Stromal cell of bone marrow (primary cell): ENCODE measurements around the gene EMC9.

Experiments
- DNase-seq: peaks from one replicate; pipeline ENCODE4 v3.0.0-alpha.2; 2012; ENCODE audit warnings: low read depth

EMC9 gene

DNA sequence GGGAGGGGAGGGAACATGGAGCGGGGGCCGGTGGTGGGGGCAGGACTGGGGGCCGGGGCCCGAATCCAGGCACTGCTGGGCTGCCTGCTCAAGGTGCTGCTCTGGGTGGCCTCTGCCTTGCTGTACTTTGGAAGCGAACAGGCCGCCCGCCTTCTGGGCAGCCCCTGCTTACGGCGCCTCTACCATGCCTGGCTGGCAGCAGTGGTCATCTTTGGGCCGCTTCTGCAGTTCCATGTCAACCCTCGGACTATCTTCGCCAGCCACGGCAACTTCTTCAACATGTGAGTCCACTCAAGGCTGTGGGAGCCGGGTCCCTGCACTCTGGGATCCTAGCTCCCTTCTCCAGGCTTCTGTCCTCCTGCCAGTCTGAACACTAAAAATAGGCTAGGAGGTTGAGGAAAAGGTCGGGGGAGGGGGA is 9.8 kb downstream of the EMC9 start:
- no peak for DNase-seq

- no peak for DNase-seq
Observed at GRCh38 chr14:24130717-24131548, 10.5 kb downstream of the EMC9 start.

- DNase-seq = no peak
Observed at GRCh38 chr14:24130380-24130716, 11.0 kb downstream of the EMC9 start, which contains the start of gene FITM1. TSS of gene FITM1 (plus strand) at chr14:24130659. CDS start at chr14:24131564, 905 bp downstream.

- DNase-seq = no peak
Observed at GRCh38 chr14:24129410-24129998, 11.9 kb downstream of the EMC9 start.

GRCh38 chr14:24127673-24128072 is 13.7 kb downstream of the EMC9 start:
- DNase-seq = no peak

DNA sequence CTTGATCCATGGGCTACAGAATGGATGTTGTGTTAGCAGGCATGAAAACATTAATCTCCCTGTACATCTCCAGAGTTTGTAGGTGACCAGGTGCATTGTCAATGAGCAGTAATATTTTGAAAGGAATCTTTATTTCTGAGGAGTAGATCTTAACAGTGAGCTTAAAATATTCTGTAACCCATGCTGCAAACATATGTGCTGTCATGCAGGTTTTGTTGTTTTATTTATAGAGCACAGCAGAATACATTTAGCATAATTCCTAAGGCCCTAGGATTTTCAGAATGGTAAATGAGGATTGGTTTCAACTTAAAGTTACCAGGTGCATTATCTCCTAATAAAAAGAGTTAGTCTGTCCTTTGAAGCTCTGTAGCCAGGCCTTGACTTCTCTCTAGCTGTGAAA is 14.5 kb downstream of the EMC9 start:
- no peak for DNase-seq

DNA sequence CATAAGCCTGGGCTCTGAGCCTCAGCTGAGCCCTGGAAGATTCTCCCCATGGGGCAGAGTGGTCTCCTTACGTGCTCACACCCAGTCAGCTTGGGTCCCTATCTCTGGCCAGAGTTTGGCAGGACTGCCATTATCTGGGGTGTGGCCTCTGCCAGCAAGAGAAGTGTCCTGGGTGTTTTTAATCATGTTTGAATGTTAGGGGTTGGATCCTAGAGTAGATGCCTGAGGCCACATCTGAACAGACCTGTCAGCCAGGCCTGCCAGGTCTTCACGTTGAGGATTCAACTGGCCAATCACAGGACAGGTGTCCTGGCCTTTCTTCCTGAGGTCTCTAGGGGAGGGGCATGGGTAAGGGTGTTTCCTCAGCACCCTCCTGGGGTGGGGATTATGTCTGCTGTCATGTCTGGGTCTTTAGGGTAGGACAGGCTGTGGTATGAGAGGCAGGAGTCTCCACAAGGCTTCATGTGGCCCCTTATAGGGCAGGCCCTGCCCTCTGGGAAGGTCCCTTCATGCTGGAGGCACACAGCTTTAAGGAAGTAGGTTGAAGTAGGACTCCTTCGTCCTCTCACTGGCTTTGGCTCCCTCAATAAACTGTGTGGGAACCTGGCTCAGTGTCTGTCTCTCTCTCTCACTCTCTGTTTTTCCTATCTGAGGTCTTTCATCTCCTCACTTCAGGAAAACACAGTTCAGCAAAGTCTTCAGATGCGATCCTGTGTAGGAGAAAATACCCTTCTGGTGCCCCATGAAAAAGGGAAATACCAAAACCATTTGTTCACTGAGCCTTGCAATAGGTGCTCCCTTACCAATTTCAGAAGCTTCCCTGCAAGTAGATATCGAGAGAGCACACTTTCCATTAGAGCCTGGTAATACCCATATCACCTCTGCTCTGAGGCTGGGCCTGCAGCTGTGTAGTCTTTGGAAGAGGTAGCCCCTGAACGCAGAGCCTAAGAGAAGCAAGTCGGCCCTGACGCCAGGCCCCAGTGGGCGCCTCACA is 17.7 kb downstream of the EMC9 start:
- no peak for DNase-seq

DNA sequence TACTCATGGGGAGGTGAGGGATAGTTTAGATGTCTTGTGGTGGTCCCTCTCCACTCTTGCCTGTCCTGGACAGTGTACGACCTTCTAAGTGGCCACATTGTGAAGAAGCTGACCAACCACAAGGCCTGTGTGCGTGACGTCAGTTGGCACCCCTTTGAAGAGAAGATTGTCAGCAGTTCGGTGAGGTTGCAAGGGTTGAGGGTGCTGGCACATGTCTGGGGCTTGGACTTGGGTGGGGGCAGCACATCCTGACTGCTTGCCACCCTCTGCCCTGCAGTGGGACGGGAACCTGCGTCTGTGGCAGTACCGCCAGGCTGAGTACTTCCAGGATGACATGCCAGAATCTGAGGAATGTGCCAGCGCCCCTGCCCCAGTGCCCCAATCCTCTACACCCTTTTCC is 18.5 kb downstream of the EMC9 start:
- no peak for DNase-seq

DNA sequence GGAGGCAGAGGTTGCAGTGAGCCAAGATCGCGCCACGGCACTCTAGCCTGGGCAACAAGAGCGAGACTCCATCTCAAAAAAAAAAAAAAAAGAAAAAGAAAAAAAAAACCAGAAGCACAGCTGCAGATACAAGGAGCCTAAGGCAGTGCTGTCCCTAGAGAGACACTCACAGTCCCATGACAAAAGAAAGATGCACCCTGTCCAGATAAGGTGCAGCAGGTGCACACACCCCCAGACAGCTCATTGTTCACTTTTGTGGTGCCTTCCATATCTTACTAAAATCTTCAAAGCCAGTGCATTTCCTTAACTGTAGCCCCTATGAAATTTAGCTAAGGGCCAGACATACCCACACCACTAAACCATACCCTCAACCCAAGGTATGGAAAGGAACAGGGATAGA is 19.0 kb downstream of the EMC9 start:
- DNase-seq = no peak

DNA sequence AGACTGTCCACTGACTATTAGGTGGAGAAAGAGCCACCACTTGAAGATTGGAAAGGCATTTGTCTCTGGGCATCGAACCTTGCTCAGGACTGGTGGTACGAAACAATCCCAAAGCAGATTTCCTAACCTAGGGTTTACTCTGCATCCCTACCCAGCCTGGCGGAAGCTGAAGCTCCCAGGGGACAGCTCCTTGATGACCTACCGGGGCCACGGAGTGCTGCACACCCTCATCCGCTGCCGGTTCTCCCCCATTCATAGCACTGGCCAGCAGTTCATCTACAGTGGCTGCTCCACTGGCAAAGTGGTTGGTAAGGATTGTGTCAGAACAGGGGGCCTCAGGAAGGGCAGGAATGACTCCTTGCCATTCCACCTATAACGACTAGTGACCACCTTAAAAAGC is 20.2 kb downstream of the EMC9 start:
- DNase-seq = no peak

DNA sequence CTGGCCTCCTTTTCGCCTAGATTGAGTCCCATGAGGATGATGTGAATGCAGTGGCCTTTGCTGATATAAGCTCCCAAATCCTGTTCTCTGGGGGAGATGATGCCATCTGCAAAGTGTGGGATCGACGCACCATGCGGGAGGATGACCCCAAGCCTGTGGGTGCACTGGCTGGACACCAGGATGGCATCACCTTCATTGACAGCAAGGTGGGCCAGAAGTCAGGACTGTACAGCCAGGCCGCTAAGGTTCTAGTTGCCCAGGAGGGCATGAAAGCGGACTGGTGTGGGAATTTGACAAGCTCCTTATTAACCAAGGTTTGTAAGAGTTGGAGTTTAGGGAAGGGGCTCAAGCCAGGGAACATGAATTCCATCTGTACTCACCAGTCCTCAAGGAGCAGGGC is 21.7 kb downstream of the EMC9 start:
- DNase-seq = no peak

DNA sequence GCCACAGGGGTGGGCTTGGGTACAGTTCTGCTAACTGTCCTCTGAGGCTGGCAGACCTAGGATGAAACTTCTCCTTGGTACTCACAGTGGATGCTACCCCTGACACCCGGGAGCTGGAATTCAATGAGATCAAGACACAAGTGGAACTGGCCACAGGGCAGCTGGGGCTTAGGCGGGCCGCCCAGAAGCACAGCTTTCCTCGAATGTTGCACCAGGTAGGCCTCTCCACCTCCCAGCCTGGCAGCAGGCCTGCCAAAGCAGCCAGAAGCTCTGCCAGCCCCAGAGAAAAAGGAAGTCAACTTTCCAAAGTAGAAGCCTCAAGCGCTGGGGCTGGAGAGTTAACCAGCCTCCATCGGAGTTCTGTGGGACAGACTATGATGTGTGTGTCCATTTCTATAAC is 24.2 kb downstream of the EMC9 start:
- DNase-seq = no peak

DNA sequence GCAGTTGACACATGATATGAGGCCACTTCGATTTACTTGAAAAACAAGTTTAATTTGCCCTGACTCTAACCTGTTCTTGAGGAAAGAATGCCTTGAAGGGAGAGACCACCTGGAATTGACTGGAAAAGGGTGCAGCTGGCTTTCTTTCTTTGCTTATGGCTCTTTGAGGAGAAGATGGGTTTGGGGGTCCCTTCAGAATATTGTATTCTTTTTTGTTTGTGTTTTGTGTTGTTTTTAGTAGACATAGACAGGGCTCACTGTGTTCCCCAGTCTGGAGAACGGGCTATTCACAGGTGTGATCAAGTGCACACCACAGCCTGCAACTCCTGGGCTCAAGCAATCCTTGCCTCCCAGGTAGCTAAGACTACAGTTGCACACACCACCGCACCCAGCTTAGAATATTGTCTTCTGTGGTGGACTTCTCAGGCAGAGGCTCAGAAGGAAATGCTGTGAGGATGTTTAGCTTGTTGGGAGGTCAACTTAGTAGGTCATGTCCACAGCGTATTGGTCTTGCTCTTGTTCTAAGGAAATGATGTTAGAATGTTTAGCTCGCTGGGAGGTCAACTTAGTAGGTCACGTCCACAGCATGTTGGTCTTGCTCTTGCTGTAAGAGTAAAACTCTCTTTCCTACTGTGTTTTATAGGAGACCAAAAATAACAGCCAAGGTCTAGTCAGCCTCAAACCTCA is 25.1 kb downstream of the EMC9 start:
- DNase-seq = no peak

GRCh38 chr14:24115422-24116127 is 25.8 kb downstream of the EMC9 start:
- no peak for DNase-seq

GRCh38 chr14:24114532-24115421 is 26.6 kb downstream of the EMC9 start, which contains the start of the genes DCAF11 and NRL:
TSS of gene DCAF11 (plus strand) at chr14:24114777. CDS start at chr14:24115595, 818 bp downstream.
TSS of gene NRL (minus strand) at chr14:24114949. CDS start at chr14:24082848, 32,101 bp downstream.
- peak; percentile 99 for DNase-seq

DNA sequence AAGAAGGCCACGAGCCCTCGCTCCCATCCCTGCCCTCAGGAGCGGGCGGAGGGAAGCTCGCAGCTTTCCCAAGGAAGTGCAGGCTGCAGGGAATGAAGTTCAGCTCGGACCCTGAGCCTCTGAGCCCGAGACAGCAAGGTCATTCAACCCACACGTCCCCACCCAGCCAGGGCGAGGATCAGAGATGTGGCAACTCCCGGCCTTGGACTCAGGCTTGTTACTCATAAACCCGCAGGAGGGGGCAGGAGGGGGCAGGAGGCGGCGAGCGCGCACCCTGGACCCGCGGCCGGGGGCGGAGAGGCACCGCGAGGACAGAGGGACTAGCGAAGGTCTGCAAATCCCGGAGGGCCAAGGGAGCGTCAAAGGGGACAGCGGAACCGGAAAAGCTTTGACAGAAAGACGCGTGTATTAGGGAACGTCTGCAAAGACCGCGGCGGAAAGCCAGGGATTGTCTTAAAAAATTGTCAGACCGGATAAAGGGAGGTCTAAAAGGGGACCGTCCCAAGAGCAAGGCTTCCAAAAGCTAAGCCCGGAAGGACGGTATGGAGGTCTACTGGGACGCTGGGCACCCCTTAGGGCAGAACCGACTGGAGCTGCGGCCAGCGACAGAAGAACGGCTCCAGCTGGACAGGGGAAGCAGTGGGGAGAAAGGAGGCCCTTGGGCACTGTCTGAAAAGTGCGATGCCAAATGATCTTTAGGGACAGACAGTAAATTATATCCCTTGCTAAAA is 27.4 kb downstream of the EMC9 start:
- peak; percentile 81 for DNase-seq

DNA sequence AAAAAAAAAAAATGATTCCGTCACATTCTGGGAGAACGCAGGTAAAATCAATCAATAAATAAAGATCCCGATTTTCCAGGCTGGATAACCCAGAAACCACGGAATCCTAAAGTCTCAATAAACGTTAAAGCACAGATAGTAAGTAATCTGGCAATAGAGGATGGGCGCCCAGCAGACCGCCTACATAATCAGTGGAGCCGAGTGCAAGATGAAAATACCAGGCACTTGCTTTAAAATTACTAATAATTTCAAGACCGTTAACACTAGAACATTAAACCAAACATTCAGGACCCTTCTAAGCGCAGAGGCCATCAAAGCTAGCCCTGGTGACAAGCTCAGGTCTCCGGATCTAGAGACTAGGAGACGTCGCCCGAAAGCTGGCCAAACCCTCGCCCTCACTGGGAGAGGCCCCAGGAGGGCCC is 28.0 kb downstream of the EMC9 start:
- no peak for DNase-seq

DNA sequence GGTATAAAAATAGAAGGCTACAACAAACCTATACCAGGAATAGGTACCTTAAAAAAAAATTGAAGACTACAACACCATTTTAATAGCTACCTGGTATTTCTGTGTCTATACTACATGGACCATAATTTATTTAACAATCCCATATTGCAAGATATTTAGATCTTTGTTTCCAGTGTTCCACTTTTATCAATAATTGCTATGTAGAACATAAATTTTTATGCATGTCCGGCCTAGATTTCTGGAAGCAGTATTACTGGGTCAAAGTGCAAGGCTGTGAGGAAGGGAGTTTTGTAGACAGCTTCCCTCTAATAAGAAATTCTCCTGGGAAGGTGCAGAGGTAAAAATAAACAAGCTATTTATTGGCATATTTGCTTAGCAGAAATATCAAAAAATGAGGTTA is 30.9 kb downstream of the EMC9 start:
- DNase-seq = no peak

DNA sequence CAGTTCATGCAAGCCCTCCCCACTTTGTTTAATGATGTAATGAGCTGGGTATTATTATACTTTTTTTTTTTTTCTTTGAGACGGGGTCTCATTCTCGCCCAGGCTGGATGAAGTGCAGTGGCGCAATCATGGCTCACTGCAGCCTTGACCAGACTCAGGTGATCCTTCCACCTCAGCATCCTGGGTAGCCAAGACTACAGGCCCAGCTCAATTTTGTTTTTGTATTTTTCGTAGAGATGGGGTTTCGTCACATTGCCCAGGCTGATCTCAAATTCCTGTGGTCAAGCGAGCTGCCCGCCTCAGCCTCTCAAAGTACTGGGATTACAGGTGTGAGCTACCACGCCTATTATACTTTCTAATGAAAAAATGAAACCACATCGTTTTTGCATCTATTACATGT is 31.3 kb downstream of the EMC9 start:
- no peak for DNase-seq
